ENCODE results near the gene NF1.
"Not testable (repeated sequence)": the region's sequence is repeated elsewhere in the genome, so short reads cannot be mapped to it uniquely, and the experiment has no call there.

The NF1 gene

DNA sequence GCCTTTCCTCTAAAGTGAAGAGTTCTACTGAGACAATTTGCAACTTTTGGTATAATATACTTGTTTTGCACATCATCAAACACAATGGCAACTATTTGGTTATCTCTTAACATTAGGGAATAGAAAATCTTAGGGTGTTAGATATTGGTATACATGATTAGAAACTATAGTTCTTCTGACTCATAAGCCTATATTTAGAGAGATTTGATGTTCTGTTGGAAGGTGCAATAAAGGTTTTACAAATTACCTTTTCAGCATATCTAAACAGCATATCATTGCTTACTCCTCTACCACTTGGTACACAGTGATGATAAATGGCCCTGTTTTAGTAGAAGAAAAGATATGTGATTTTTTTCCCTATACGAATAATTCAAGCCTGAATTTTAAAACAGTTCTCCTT lies 212.9 kb downstream of the NF1 start:
- DNase-seq, result no peak

DNA sequence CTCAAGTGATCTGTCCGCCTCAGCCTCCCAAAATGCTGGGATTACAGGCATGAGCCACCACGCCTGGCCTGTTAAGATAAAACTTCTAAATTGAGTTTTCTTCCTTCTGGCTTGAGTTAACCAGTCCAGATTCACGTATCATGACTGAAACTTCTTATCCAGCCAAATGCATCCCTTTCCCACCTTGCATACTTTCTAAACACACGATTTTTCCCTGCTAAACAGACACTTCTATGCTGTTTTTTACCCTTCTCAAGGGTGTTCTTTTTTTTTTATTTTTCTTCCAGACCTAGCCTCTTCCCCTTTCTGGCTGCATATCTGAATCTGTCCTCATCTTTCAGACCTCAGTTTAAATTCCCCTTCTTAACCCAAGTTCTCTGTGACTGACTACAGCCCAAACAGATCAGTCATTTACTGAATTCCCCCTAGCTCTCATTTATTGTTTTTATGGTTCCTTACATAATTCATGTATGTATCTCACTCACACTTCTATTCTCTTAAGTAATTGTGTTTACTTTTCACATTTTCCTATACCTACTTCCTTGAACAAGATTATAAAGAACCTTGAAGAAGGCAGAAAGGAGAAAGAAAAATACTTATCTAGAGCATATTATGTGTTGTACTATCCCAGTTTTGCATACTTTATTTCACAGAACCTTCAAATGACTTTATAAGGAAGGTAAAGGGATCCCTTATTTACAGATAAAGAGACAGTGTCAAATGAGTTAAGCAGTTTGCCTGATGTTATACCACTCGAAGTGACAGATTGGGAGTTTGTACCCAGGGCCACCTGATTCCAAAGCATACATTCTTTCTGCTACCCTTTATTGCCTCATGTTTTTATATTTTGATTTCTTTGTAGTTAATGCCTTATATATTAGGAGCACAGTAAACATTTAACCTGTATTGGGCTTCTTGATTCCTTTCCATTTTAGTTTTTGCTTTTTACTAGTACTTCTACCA lies 213.9 kb downstream of the NF1 start:
- DNase-seq, result no peak

DNA sequence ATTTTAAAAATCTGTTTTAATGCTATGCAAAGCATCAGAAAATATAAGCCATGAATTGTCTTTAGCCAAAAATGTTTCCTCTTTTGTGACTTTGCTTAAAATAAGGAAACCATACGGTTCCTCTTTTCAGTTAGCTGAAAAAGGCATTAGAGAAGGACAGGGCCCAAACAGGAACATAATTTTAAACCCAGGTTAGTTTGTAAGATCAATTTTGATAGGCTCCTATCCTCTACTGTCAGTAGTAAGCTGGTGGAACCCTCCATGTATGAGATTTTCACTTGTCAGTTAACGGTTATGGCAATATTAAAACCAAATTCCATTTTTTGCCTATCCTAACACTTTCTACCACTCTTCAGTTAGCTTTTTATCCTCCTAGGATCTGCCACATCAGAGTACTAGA lies 214.8 kb downstream of the NF1 start:
- DNase-seq, result no peak

DNA sequence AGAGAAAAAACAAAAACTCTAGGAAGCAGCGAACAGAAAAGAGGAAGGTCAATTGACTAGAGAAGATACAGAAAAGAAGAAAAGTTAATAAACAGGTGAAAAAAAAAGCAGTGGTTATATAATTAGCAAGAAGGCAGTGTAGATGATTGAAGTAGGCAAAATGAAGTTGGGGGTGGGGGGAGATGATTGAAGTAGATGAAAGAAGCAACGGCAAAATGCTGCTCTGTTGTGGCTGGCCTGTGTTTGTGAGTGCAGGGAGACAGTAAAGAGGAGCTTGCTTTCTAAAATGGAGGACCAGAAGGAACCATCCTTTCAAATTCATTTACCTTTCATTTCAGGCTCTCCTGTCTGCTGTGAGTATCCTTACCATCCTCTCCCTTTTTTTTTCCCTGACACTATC lies 215.5 kb downstream of the NF1 start:
- DNase-seq, result no peak

DNA sequence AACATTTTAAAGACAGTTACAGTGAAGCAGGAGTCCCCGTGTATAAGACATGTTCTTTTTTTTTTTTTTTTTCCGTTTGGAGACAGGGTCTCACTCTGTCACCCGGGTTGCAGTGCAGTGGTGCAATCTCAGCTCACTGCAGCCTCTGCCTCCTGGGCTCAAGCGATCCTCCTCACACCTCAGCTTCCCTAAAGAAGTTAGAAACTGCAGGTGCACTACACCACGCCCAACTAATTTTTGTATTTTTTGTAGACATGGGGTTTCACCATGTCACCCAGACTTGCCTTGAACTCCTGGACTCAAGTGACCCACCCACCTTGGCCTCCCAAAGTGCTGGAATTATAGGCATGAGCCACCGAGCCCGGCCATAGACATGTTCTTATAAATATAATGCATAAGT lies 216.1 kb downstream of the NF1 start:
- no peak for DNase-seq

DNA sequence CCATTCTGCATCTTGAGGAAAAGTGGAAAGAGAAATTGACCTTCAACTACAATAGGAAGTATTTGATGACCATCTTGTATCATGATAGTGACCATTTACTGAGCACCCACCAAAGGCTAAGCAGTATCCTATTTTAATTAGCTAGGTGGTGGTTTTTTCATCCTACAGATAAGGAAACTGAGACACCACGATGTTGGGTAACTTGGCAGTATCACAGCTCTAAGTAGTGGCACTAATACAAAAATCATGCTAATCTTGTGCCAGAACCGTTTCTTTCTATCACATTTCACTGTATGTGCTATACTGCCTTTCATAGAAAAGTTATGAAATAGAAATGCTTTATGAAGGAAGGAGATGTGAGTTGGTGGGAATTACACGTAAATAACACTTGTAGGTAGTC lies 216.7 kb downstream of the NF1 start:
- DNase-seq, result no peak

DNA sequence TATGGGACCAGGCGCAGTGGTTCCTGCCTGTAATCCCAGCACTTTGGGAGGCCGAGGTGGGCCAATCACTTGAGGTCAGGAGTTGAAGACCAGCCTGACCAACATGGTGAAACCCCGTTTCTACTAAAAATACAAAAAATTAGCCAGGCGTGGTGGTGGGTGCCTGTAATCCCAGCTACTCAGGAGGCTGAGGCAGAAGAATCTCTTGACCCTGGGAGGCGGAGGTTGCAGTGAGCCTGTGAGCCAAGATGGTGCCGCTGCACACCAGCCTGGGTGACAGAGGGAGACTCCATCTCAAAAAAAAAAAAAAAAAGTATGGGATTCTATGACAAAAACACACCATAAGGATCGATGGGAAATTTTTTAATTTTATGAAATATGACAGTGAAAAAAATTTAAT lies 217.4 kb downstream of the NF1 start:
- not testable (repeated sequence) for DNase-seq

DNA sequence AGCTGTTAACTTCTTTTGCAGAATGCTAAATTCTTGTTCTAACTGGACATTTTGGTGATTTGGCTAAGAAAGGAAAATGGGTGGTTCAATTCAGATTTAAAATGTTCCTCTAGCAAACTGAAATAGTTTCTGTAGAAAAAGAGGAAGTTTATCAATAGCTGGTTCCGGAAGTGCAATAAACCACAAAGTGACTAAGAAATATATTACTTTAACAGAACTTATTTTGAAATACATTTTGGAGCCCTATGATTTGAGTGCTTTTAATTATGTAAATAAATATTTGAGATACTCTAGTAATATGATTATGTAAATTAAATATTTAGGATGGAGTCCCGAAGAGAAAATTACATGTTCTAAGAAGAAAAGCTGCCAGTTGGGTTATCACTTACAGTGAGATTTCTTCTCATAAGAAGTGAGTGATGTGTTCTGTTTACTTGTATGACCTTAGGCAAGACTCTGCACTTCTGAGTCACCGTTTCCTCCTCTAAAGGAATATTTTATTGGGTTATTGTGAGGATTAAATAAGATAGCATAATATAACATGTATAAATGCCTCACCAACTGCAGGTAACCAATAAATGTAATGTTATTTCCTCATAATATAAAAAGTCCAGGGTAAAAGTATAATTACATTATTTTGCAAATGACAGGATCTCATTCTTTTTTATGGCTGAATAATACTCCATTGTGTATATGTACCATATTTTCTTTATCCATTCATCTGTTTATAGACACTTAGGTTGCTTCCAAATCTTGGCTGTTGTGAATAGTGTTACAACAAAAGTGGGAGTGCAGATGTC lies 219.4 kb downstream of the NF1 start, which contains the start of gene EVI2B:
Gene EVI2B, minus strand, starts transcription at position 73 of the 800 bp plus-strand sequence. CDS start 8,445 bp downstream, outside the sequence.
- no peak for DNase-seq

DNA sequence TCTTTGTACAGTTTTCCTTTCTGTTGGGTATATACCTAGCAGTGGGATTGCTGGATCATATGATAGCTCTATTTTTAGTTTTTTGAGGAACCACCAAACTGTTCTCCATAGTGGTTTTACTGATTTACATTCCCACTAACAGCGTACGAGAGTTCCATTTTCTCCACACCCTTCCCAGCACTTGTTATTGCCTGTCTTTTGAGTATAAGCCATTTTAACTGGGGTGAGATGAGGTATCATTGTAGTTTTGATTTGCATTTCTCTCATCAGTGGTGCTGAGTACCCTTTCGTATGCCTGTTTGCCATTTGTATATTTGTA lies 220.0 kb downstream of the NF1 start:
- no peak for DNase-seq

DNA sequence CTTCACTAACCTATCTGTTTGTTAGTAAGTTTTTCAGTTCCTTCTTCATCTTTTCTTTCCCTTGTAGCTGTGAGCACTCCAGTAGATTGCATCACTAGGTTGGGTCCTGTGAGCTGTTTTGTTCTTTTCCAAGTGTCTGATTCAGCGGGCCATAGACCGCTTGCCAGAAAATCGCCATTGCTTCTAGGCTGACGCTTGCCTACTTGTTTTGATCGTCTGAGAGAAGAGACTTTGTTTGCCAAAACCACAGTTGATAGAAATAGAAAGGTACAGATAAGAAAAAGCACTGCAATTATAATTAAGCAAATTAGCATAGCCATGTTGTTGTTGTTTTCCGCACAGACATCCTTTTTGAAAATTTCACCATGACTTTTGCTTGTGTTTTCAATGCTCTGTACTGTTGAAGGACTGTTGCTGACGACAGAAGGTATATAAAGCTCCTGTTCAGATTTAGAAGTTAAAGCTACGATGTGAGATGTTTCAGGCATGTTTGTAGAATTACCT lies 223.6 kb downstream of the NF1 start:
- DNase-seq, result no peak

DNA sequence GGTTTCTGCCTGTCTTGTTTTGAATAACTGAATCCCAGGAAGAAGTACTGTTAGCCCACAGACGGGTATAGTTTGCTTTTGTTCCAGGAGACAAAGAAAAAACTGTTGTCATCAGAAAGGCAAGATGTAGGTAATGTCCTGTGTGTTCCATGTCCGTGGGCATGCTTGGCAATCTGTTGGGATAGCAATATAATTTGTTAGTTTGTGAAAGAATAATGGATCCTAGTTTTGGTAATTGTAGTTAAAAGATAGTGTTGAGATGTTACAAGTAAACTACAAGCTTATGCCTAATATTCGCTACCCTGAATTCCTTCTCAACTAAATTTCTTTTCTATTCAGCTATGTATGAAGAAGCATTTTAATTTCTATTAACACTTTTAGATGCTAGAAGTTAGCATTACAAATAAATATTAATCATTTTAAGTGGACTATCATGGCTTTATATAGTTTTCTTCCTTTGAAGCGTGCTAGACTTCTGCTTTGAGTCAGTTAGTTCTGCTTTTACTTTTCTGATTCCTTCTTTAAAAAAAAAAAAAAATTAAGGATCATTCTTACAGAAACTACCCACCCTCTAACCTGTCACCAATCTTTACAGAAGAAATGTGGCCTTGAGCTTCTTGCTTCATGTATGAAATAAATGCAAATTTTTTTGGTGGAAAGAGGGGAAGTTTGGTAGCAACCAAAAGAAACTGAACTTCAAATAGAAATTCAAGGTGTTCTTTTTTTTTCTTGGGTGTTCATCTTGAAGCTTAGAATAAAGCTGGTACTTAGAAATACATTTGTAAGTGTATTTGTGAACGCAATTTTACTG lies 224.3 kb downstream of the NF1 start:
- no peak for DNase-seq

DNA sequence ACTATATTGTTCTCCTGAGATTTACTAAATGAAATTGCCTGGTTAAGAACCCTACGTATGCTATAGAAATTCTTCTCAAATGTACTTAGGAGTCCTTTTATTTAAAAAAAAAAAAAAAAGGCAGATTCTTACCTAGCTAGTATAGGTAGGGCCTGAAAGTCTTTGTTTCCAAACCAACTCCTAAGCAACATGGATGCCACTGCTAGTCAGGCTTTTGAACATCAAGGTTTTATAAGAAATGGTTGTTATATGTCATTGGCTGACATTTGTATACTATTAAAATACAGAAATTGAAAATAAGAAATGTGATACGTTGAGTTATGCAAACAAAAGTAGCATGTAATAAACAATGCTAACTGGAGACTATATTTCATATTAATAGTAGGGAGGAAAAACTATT lies 225.5 kb downstream of the NF1 start:
- no peak for DNase-seq

DNA sequence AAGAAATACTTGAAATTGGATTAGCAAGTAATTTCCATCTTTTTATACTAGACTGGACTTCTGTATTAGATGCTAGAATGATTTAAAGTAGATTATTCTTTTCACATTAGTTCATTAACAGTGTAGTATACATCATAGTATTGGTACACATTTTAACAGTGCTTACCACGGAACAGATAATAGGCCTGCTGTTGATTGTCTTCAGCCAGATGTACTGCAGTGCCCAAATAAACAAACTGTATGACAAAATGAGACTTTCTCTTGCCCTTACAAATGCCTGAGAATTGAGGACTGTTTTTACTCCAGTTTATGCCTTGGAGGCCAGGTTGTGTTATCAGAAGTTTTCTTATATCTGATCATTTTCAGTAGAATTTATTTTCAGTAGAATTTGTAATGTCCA lies 226.0 kb downstream of the NF1 start:
- DNase-seq, result no peak

DNA sequence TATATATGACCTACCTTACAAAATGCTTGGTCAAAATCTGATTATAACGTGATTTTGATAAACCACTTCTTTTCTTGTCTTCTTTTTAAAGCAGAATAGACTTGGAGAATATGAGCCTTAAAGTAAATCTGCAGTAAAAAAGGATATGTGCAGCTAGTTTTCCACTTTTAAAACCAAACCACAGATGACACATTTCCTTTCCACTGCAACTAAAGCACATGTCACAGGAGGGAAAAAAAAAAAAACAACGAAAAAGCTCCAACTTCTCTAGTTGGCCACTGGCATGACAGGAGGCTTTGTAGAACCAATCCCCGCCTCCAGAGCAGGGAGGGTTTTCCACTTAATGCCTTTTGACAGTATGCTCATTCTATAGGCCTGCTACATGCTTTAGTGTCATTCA lies 226.7 kb downstream of the NF1 start, which contains the start of gene EVI2A:
Gene EVI2A, minus strand, starts transcription at position 142 of the 400 bp plus-strand sequence. CDS start 2,609 bp downstream, outside the sequence.
- no peak for DNase-seq

DNA sequence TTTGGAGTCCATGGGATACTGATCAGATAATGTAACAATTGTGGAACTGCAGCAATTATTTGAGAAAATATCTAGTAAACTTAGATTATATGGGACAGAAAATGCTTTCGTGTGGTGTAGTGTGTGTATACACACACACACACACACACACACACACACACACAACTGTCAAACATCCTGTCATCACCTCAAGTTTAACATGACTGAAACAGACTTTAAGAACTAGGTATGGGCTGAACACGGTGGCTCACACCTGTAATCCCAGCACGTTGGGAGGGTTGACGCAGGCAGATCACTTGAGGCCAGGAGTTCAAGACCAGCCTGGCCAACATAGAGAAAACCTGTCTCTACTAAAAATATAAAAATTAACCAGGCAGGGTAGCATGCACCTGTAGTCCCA lies 227.2 kb downstream of the NF1 start:
- no peak for DNase-seq

DNA sequence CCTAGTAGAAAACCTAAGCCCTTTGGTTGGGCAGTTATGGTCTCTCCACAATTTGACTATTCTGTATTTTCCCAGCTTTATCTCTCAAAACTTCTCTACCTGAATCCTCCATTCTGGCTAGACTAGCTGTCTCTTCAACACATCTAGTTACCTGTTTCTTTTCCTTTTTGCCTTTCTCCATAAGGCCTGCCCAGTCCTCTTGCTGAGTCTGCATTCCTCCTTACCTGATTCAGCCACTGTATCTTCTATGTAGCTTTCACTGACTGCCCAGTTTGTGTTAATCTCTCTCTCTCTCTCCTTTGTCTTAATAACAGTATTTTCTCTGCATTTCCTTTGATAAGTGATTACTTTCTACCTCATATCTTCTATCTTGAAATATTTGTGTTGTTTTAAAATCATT lies 228.8 kb downstream of the NF1 start:
- DNase-seq, result no peak

DNA sequence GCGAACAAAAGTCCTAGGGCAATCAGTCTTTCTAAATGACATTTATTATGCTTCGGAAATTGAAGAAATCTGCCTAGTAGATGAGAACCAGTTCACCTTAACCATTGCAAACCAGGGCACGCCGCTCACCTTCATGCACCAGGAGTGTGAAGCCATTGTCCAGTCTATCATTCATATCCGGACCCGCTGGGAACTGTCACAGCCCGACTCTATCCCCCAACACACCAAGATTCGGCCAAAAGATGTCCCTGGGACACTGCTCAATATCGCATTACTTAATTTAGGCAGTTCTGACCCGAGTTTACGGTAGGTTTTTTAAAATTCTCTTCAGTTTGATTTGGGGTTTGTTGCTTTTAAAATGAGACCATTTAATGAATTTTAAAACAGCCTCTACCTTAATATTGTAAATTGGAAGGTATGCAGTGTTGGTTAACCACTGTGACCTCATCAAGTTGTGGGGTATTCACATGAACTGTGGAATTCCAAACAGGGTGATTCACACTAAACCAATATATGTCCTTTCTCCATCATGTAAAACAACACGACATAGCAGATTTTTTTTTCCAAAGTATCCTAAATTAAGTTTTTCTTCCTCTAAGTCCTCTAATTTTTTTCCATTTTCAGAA lies 232.9 kb downstream of the NF1 start:
- no peak for DNase-seq

DNA sequence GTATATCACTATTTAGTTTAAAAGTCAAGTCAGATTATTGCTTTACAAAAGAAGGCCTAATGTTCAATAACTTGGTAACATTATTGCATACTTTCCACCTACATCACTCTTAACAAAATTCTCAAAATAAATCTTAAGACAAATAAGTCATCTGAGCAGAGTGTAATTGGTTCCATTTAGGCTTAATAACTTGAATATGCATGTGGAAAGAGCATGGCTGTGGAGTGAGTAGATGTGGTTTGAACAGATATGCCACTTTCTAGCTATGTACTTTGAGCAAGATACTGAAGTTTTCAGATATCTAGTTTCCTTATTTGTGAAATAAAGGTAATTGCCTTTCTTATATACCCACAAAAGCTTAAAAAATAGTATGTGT lies 233.4 kb downstream of the NF1 start:
- no peak for DNase-seq

DNA sequence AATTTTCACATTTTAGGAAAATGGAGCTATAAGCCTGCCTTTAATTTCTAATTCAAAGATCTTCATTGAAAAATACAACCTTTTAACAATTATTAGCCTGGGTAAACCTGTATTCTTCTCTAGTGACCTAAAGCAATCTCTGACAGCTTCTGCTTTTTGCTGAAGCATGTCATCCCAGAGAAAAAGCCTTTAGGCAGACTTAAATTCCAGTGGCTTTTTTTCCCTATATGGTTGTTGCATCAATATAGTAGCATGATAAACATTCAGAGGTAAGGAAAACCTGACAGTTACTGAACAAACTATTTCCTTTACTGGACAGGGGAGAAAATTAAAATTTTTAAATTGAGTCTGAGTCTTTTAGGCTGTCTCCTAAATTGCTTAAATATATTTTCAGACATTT lies 234.4 kb downstream of the NF1 start:
- DNase-seq, result no peak

DNA sequence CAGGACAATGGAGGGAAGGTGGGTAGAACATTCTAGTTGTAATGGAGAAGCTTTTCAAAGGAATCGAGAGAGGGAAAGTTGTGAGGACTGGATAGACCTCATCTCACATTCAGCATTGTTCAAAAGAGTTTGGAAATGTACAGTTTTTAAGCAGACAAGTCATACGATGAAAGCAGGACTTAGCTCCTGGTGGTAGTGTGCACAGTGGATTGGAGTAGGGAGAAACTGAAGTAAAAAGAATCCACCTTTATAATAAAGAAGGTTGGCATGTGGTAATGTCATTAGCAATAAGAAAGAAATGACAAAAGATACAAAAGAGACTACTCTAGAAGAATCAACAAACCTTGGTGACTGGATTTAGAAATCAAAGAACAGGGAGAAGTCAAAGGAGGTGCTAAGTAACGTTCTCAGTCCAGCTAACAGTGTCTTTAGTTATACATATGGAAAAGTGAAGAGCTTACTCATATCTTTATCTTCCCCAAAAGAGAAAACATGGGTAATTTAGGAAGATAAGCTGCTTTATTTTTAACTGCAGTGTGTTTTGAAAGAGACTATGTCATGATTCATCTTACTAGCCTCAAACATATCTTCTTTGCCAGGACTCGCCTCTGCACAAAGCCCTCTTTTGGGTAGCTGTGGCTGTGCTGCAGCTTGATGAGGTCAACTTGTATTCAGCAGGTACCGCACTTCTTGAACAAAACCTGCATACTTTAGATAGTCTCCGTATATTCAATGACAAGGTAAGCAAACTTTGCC lies 245.3 kb downstream of the NF1 start:
- DNase-seq, result no peak

DNA sequence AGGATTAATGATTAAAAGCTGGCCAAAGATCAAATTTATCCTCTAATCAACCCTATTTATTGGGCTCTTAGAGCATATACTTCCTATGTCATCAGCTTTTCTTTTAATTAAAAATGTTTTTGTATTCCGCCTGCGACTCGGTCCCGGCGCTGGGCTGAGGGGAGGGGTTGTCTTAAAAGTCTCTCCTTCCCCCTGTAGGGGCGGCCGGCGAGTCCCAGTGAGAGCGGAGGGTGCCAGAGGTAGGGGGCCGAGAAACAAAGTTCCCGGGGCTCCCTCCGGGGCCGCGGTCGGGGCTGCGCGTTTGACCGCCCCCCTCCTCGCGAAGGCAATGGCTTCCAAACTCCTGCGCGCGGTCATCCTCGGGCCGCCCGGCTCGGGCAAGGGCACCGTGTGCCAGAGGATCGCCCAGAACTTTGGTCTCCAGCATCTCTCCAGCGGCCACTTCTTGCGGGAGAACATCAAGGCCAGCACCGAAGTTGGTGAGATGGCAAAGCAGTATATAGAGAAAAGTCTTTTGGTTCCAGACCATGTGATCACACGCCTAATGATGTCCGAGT lies 250.5 kb downstream of the NF1 start:
- DNase-seq, result not testable (repeated sequence)

Measured in NCI-H1694 treated with DMSO at 0.1 percent for 48 hours (cell line).